Transverse colon (tissue), 4 donors: ENCODE measurements around the gene CYB561.

ENCODE experiments used
- EP300 ChIP-seq: sonication (generic); formaldehyde crosslinking; IDR thresholded peaks from one replicate; pipeline ENCODE4 v1.6.1; 2017; ENCODE audit warnings: antibody characterized with exemption, low read depth
- POLR2A ChIP-seq: fragments of 450-650 bp; IDR thresholded peaks from one replicate; pipeline ENCODE4 v1.6.1; 2016; ENCODE audit warnings: antibody characterized with exemption, mild to moderate bottlenecking, moderate library complexity
- POLR2AphosphoS5 ChIP-seq, 3 donors: sonication (generic); formaldehyde crosslinking; IDR thresholded peaks; one replicate each; pipeline ENCODE4 v1.6.1; 2016; ENCODE audit warnings: antibody characterized with exemption in 3 of 3
- TF ChIP-seq, protein P1 (sequence below), 5 experiments: fragments of 200-600 bp in 3 of 5; fragments of 450-650 bp in 2 of 5; sonication (generic) in 3 of 5; IDR thresholded peaks; 1 replicate in 2 of 5; 2 replicates in 3 of 5; pipeline ENCODE4 v1.5.1; 2016 to 2017; ENCODE audit warnings: antibody characterized with exemption in 5 of 5, inconsistent platforms in 3 of 5, mild to moderate bottlenecking in 2 of 5, moderate library complexity in 1 of 5

DNA sequence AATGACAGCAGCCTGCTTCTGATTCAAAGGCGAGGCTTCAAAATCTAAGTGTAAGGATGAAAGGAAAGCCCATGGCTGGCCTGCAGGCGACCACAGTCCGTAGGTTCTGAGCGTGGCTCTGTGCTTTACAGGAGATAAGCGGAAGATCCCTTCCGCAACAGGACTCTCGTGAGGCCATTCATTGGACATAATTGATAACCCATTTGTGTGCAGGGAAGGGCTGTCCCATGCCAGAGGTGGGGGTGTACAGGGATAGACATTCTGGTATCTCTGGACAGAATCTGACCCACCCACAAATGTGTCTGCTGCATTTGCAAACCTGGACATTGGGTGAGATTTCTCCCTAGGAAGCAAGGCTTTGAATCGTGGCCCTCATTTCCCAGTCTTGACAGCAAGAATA, 4.0 kb downstream of the CYB561 start:
- TF ChIP-seq, protein P1, sequence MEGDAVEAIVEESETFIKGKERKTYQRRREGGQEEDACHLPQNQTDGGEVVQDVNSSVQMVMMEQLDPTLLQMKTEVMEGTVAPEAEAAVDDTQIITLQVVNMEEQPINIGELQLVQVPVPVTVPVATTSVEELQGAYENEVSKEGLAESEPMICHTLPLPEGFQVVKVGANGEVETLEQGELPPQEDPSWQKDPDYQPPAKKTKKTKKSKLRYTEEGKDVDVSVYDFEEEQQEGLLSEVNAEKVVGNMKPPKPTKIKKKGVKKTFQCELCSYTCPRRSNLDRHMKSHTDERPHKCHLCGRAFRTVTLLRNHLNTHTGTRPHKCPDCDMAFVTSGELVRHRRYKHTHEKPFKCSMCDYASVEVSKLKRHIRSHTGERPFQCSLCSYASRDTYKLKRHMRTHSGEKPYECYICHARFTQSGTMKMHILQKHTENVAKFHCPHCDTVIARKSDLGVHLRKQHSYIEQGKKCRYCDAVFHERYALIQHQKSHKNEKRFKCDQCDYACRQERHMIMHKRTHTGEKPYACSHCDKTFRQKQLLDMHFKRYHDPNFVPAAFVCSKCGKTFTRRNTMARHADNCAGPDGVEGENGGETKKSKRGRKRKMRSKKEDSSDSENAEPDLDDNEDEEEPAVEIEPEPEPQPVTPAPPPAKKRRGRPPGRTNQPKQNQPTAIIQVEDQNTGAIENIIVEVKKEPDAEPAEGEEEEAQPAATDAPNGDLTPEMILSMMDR (IDR thresholded peaks at IDR 0.05) = no peak
- TF ChIP-seq POLR2A (no peak), POLR2AphosphoS5 (IDR thresholded peaks at IDR 0.05) (no peak), EP300 (no peak)
